HepG2 (cell line): ENCODE results near the gene FOXS1. TPM values are rescaled to one million over a fixed set of nuclear protein-coding genes. Genes with fewer than 3 reads are reported as not detected.

Experiments
- AGO2 ChIP-seq: fragments of 200-400 bp; formaldehyde crosslinking; optimal IDR thresholded peaks from 2 replicates; pipeline ENCODE3; 2017; ENCODE audit warnings: mild to moderate bottlenecking, low read depth, low read length, moderate library complexity
- CREB1 ChIP-seq, 2 experiments: fragments of 450-650 bp in 1 of 2; IDR thresholded peaks; 2 replicates each; pipeline ENCODE4 v1.6.1; 2016 to 2017; ENCODE audit warnings: control low read depth in 1 of 2, mild to moderate bottlenecking in 1 of 2, missing compliant biosample characterization in 1 of 2, missing genetic modification characterization in 1 of 2
- EP300 ChIP-seq, 3 experiments: sonication (generic) in 1 of 3; formaldehyde crosslinking in 1 of 3; IDR thresholded peaks; 2 replicates each; pipeline versions ENCODE4 v1.5.1 to v1.6.1; 2011 to 2020; ENCODE audit warnings: low read depth in 2 of 3, low read length in 2 of 3, borderline replicate concordance in 1 of 3, improper control_type of control experiment in 1 of 3, mild to moderate bottlenecking in 1 of 3, missing genetic modification reagents in 1 of 3, moderate library complexity in 1 of 3
- NCOA2 ChIP-seq: sonication (generic); formaldehyde crosslinking; IDR thresholded peaks from 2 replicates; pipeline ENCODE4 v1.8.0; 2022; ENCODE audit warnings: inconsistent platforms
- NFAT5 ChIP-seq: sonication (generic); formaldehyde crosslinking; IDR thresholded peaks from 2 replicates; pipeline ENCODE4 v1.4.0; 2020; ENCODE audit warnings: missing genetic modification reagents
- PTBP1 ChIP-seq: fragments of 200-400 bp; formaldehyde crosslinking; IDR thresholded peaks from 2 replicates; pipeline ENCODE4 v1.6.1; 2018; ENCODE audit warnings: low read length, low read depth; ENCODE audit not compliant: poor library complexity, severe bottlenecking
- TFDP2 ChIP-seq: sonication (generic); formaldehyde crosslinking; IDR thresholded peaks from 2 replicates; pipeline ENCODE4 v1.4.0; 2020; ENCODE audit warnings: missing genetic modification reagents
- UBTF ChIP-seq: sonication (generic); formaldehyde crosslinking; IDR thresholded peaks from 2 replicates; pipeline ENCODE4 v1.4.0; 2020; ENCODE audit warnings: mild to moderate bottlenecking, missing genetic modification reagents
- ZNF317 ChIP-seq: sonication (generic); formaldehyde crosslinking; IDR thresholded peaks from 2 replicates; pipeline ENCODE4 v1.5.0; 2020; ENCODE audit warnings: mild to moderate bottlenecking, missing genetic modification reagents
- ZNF790 ChIP-seq: sonication (generic); formaldehyde crosslinking; IDR thresholded peaks from 2 replicates; pipeline ENCODE4 v1.8.0; 2022; ENCODE audit warnings: missing genetic modification reagents, mild to moderate bottlenecking, borderline replicate concordance
- polyA plus RNA-seq, 8 experiments: library from polyadenylated mRNA; depleted of rRNA in 3 of 8; stranded (reverse) in 7 of 8; unstranded in 1 of 8; fragments of >200 nt; fragmentation: Illumina TruSeq in 4 of 8; extraction: Trizol in 4 of 8; gene quantifications; 2 replicates each; pipeline versions ENCODE4 v1.2.1 to v1.2.3, GENCODE V29; 2011 to 2016; ENCODE audit warnings: low read depth in 4 of 8, missing spikeins in 1 of 8, mixed read lengths in 1 of 8; ENCODE audit not compliant: insufficient read depth in 1 of 8
- total RNA-seq, 5 experiments: library from RNA; depleted of rRNA; stranded (reverse); fragments of >200 nt; fragmentation: Illumina TruSeq; extraction: Trizol; gene quantifications; 2 replicates each; pipeline ENCODE4 v1.2.3, GENCODE V29; 2016; ENCODE audit warnings: low read depth in 1 of 5
- TF ChIP-seq, protein P1 (sequence below): sonication (generic); formaldehyde crosslinking; IDR thresholded peaks from 2 replicates; pipeline ENCODE4 v1.4.0; 2020; ENCODE audit warnings: mild to moderate bottlenecking, missing genetic modification reagents
- TF ChIP-seq, protein P2 (sequence below): IDR thresholded peaks from 2 replicates; pipeline ENCODE4 v1.6.1; 2016; ENCODE audit warnings: missing compliant biosample characterization, missing genetic modification reagents, borderline replicate concordance

The FOXS1 gene
- total and polyA plus RNA-seq, 2 of the 13 experiments (the other 11 are each of a cell fraction or from before 2014, with no cell fraction given): not detected

DNA sequence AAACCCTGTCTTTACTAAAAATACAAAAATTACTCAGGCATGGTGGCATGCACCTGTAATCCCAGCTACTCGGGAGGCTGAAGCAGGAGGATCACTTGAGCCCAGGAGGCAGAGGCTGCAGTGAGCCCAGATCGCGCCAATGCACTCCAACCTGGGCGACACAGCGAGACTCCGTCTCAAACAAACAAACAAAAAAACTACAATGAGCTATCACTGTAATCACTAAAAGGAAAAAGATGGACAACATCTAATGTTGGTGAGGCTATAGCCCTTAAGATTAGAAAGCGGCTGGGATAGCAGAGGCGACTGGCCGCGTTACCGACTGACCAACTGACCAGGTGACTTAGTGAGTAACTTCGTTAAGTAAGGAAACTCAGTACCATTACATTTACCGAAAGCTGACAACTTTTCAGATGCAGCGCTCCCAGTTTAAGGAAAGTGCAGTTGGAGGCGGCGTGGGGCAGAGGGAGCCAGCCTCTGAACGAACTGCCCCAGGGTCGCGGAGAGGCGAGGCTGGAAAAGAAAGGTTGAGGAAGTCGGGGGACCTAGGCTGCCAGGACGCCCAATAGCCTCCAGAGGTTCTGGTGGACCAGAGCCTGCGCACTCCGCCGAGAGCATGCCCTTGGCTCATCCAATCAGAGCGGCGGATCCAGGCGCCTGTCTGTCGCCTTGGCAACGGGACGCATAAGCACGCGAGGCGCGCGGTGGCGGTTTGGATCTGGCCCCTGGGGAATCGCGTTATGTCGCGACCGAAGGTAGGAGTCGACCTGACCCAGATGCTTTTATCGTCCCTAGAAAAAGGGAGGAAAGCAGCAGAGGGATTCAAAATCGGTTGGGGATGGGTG, 34.0 kb upstream of the FOXS1 start (continued):
- TF ChIP-seq NFAT5 (CRISPR knock-in tag) (peak; percentile 24; the same call in 1 of the 2 replicates), NCOA2 (CRISPR knock-in tag) (peak; percentile 72), ZNF790 (CRISPR knock-in tag) (no peak), CREB1 (IDR thresholded peaks at IDR 0.05) (no peak), CREB1 (CRISPR knock-in tag; IDR thresholded peaks at IDR 0.05) (no peak), EP300 (IDR thresholded peaks at IDR 0.05; ENCODE audit: low read depth in 2 of 2, low read length in 2 of 2) (no peak; a peak in 1 of 4 replicates), EP300 (CRISPR knock-in tag; IDR thresholded peaks at IDR 0.05; ENCODE audit: borderline replicate concordance) (peak; percentile 32), UBTF (CRISPR knock-in tag) (peak; percentile 18; the same call in 1 of the 2 replicates), PTBP1 (no peak), AGO2 (no peak), TFDP2 (0 out of 2 replicates have a peak, but pooled peaks have one; percentile 55), ZNF317 (CRISPR knock-in tag) (0 out of 2 replicates have a peak, but pooled peaks have one; percentile 16)
- TF ChIP-seq, protein P1, sequence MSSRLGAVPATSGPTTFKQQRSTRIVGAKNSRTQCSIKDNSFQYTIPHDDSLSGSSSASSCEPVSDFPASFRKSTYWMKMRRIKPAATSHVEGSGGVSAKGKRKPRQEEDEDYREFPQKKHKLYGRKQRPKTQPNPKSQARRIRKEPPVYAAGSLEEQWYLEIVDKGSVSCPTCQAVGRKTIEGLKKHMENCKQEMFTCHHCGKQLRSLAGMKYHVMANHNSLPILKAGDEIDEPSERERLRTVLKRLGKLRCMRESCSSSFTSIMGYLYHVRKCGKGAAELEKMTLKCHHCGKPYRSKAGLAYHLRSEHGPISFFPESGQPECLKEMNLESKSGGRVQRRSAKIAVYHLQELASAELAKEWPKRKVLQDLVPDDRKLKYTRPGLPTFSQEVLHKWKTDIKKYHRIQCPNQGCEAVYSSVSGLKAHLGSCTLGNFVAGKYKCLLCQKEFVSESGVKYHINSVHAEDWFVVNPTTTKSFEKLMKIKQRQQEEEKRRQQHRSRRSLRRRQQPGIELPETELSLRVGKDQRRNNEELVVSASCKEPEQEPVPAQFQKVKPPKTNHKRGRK (CRISPR knock-in tag): no peak; the same call in 1 of the 2 replicates
- TF ChIP-seq, protein P2, sequence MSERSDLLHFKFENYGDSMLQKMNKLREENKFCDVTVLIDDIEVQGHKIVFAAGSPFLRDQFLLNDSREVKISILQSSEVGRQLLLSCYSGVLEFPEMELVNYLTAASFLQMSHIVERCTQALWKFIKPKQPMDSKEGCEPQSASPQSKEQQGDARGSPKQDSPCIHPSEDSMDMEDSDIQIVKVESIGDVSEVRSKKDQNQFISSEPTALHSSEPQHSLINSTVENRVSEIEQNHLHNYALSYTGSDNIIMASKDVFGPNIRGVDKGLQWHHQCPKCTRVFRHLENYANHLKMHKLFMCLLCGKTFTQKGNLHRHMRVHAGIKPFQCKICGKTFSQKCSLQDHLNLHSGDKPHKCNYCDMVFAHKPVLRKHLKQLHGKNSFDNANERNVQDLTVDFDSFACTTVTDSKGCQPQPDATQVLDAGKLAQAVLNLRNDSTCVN (CRISPR knock-in tag): peak; percentile 67; the same call in 1 of the 2 replicates
